ENCODE data around the gene PSMB2. TPM values are rescaled to one million over a fixed set of nuclear protein-coding genes. Genes with fewer than 3 reads are reported as not detected.
"Not testable (repeated sequence)": the region's sequence is repeated elsewhere in the genome, so short reads cannot be mapped to it uniquely, and the experiment has no call there.

The PSMB2 gene
- total and polyA plus RNA-seq, 4 donors: 27.7 to 38.3 (median 36.1) TPM

- ATAC-seq (ENCODE audit: low FRiP score); H3K36me3 ChIP-seq (ENCODE audit: control insufficient read depth in 1 of 2, insufficient read depth in 2 of 2, low read length in 1 of 2): not testable (repeated sequence)
- 99 to 100% methylated on average over 1 of the region's 1 CpG for WGBS, 2 donors
Measured at GRCh38 chr1:35585805-35586204, 55.5 kb downstream of the PSMB2 start.

GRCh38 chr1:35585281-35585680, 56.0 kb downstream of the PSMB2 start:
- Histone ChIP-seq H3K27me3 (ENCODE audit: control insufficient read depth in 1 of 2, insufficient read depth in 2 of 2, low read length in 1 of 2) (no peaks in the 10 kb centered on the region), H3K4me1 (ENCODE audit: control insufficient read depth in 1 of 2, insufficient read depth in 2 of 2, low read length in 2 of 2) (no peaks in the 10 kb centered on the region), H3K27ac (ENCODE audit: low read depth in 1 of 2, low read length in 2 of 2) (no peak overlapping the region), H3K4me3 (ENCODE audit: low read length in 2 of 2) (no peak overlapping the region), H3K9me3 (ENCODE audit: control insufficient read depth, low read length) (no peaks in the 10 kb centered on the region), H3K36me3 (ENCODE audit: control insufficient read depth in 1 of 2, insufficient read depth in 2 of 2, low read length in 1 of 2) (no peaks in the 10 kb centered on the region)
- intact Hi-C loops (cut with DNase I): no loop called here
- DNase-seq (no peak), ATAC-seq (ENCODE audit: low FRiP score) (no peak)
- 91 to 95% methylated on average over 3 of the region's 3 CpGs for WGBS, 2 donors

More at GRCh38 chr1:35585805-35586204, 55.5 kb downstream of the PSMB2 start:
- H3K27me3 ChIP-seq (ENCODE audit: control insufficient read depth in 1 of 2, insufficient read depth in 2 of 2, low read length in 1 of 2); DNase-seq; H3K9me3 ChIP-seq (ENCODE audit: control insufficient read depth, low read length); H3K27ac ChIP-seq (ENCODE audit: low read depth in 1 of 2, low read length in 2 of 2); intact Hi-C loops (cut with DNase I); H3K4me3 ChIP-seq (ENCODE audit: low read length in 2 of 2); H3K4me1 ChIP-seq (ENCODE audit: control insufficient read depth in 1 of 2, insufficient read depth in 2 of 2, low read length in 2 of 2): not testable (repeated sequence)

GRCh38 chr1:35581621-35582020, 59.7 kb downstream of the PSMB2 start:
- ATAC-seq (ENCODE audit: low FRiP score); H3K27me3 ChIP-seq (ENCODE audit: control insufficient read depth in 1 of 2, insufficient read depth in 2 of 2, low read length in 1 of 2): not testable (repeated sequence)
- peak in 1 of 2 donors; percentile 19 for DNase-seq

DNA sequence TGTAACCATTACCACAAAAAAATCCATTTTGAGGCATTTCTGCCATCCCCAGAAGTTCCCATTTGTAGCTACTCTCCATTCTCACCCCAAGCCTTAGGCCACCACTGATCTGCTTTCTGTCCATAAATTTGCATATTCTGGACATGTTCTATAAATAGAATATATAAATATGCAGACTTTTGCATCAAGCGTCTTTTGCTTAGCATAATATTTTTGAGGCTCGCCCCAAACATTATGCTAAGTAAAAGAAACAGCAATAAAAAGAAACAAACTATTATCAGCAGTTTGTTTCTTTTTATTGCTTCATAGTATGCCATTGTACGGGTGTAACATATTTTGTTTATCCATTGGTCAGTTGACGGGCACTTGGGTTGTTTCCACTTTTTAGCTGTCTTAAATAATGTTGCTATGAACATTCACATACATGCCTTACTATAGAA, 60.4 kb downstream of the PSMB2 start:
- H3K27ac ChIP-seq (ENCODE audit: low read depth in 1 of 2, low read length in 2 of 2): no peak overlapping the region
- ATAC-seq (ENCODE audit: low FRiP score) (no peak), DNase-seq (no peak)
- no peak overlapping the region for H3K4me3 ChIP-seq (ENCODE audit: low read length in 2 of 2)
- H3K9me3 ChIP-seq (ENCODE audit: control insufficient read depth, low read length): no peaks in the 10 kb centered on the region
- no peaks in the 10 kb centered on the region for H3K27me3 ChIP-seq (ENCODE audit: control insufficient read depth in 1 of 2, insufficient read depth in 2 of 2, low read length in 1 of 2)
- intact Hi-C loops (cut with DNase I): no loop called here
- H3K36me3 ChIP-seq (ENCODE audit: control insufficient read depth in 1 of 2, insufficient read depth in 2 of 2, low read length in 1 of 2): no peaks in the 10 kb centered on the region
- no peaks in the 10 kb centered on the region for H3K4me1 ChIP-seq (ENCODE audit: control insufficient read depth in 1 of 2, insufficient read depth in 2 of 2, low read length in 2 of 2)
- 66 to 70% methylated on average over 4 of the region's 4 CpGs for WGBS, 2 donors

More at GRCh38 chr1:35581621-35582020, 59.7 kb downstream of the PSMB2 start:
- 95 to 96% methylated on average over 9 of the region's 9 CpGs for WGBS, 2 donors
- H3K4me3 ChIP-seq (ENCODE audit: low read length in 2 of 2); H3K4me1 ChIP-seq (ENCODE audit: control insufficient read depth in 1 of 2, insufficient read depth in 2 of 2, low read length in 2 of 2); H3K27ac ChIP-seq (ENCODE audit: low read depth in 1 of 2, low read length in 2 of 2); H3K36me3 ChIP-seq (ENCODE audit: control insufficient read depth in 1 of 2, insufficient read depth in 2 of 2, low read length in 1 of 2); intact Hi-C loops (cut with DNase I); H3K9me3 ChIP-seq (ENCODE audit: control insufficient read depth, low read length): not testable (repeated sequence)

- ATAC-seq (ENCODE audit: low FRiP score): peak; percentile 64
- H3K27ac ChIP-seq (ENCODE audit: low read depth in 1 of 2, low read length in 2 of 2): no peak overlapping the region
- peak; percentile 80 for DNase-seq
Measured at GRCh38 chr1:35577071-35577998, 64.0 kb downstream of the PSMB2 start.

GRCh38 chr1:35576766-35577070, 64.6 kb downstream of the PSMB2 start:
- 14 to 22% methylated on average over 35 to 37 of the region's 37 CpGs for WGBS, 2 donors
- H3K9me3 ChIP-seq (ENCODE audit: control insufficient read depth, low read length); intact Hi-C loops (cut with DNase I); ATAC-seq (ENCODE audit: low FRiP score); H3K4me1 ChIP-seq (ENCODE audit: control insufficient read depth in 1 of 2, insufficient read depth in 2 of 2, low read length in 2 of 2); DNase-seq; H3K36me3 ChIP-seq (ENCODE audit: control insufficient read depth in 1 of 2, insufficient read depth in 2 of 2, low read length in 1 of 2); H3K4me3 ChIP-seq (ENCODE audit: low read length in 2 of 2); H3K27ac ChIP-seq (ENCODE audit: low read depth in 1 of 2, low read length in 2 of 2); H3K27me3 ChIP-seq (ENCODE audit: control insufficient read depth in 1 of 2, insufficient read depth in 2 of 2, low read length in 1 of 2): not testable (repeated sequence)

More at GRCh38 chr1:35577071-35577998, 64.0 kb downstream of the PSMB2 start:
- intact Hi-C loops (cut with DNase I): no loop called here
- Histone ChIP-seq H3K27me3 (ENCODE audit: control insufficient read depth in 1 of 2, insufficient read depth in 2 of 2, low read length in 1 of 2) (no peaks in the 10 kb centered on the region), H3K9me3 (ENCODE audit: control insufficient read depth, low read length) (no peaks in the 10 kb centered on the region), H3K4me3 (ENCODE audit: low read length in 2 of 2) (peak overlapping the region; percentile 3 to 35), H3K36me3 (ENCODE audit: control insufficient read depth in 1 of 2, insufficient read depth in 2 of 2, low read length in 1 of 2) (no peaks in the 10 kb centered on the region), H3K4me1 (ENCODE audit: control insufficient read depth in 1 of 2, insufficient read depth in 2 of 2, low read length in 2 of 2) (no peaks in the 10 kb centered on the region)
- 7 to 8% methylated on average over 70 of the region's 70 CpGs for WGBS, 2 donors

DNA sequence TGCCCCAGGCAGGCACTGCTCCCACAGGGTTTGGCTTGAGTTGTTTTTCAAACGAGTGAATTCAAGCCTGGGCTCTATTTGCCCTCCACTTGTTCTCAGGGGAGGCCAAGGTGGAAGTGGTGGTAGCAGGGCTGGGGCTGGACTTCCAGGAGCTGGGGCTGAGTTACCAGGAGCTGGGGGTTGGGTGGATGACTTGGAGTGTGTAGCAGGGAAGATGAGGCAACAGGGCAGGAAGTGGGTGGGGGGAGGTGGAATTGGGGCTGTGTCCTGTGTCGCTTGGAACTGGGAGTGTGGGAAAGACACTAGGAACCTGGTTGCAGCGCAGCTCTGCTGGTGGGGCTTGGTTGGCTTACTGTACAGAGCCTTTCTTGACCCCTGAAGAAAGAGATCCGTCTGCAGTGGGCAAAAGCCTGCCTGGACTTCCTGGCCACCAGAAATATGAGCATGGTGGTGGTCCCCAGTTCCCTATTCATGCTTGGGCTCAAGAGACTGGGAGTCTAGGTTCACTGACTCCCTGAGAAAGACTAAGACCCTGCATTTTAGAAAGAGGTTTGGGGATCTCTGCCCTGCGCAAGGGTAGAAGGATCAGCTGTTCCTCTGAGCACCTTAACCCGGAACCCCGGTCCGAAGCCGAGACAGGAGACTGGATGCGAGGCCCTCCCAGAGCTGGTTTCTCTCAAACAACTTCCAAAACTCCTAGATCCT, 65.1 kb downstream of the PSMB2 start:
- H3K27ac ChIP-seq (ENCODE audit: low read depth in 1 of 2, low read length in 2 of 2): no peak overlapping the region
- H3K36me3 ChIP-seq (ENCODE audit: control insufficient read depth in 1 of 2, insufficient read depth in 2 of 2, low read length in 1 of 2): no peaks in the 10 kb centered on the region
- ATAC-seq (ENCODE audit: low FRiP score) (no peak), DNase-seq (peak in 1 of 2 donors; percentile 55)
- H3K27me3 ChIP-seq (ENCODE audit: control insufficient read depth in 1 of 2, insufficient read depth in 2 of 2, low read length in 1 of 2): no peaks in the 10 kb centered on the region
- 81 to 82% methylated on average over 10 of the region's 10 CpGs for WGBS, 2 donors
- intact Hi-C loops (cut with DNase I): no loop called here
- H3K4me3 ChIP-seq (ENCODE audit: low read length in 2 of 2): no peak overlapping the region
- no peaks in the 10 kb centered on the region for H3K4me1 ChIP-seq (ENCODE audit: control insufficient read depth in 1 of 2, insufficient read depth in 2 of 2, low read length in 2 of 2)
- no peaks in the 10 kb centered on the region for H3K9me3 ChIP-seq (ENCODE audit: control insufficient read depth, low read length)

DNA sequence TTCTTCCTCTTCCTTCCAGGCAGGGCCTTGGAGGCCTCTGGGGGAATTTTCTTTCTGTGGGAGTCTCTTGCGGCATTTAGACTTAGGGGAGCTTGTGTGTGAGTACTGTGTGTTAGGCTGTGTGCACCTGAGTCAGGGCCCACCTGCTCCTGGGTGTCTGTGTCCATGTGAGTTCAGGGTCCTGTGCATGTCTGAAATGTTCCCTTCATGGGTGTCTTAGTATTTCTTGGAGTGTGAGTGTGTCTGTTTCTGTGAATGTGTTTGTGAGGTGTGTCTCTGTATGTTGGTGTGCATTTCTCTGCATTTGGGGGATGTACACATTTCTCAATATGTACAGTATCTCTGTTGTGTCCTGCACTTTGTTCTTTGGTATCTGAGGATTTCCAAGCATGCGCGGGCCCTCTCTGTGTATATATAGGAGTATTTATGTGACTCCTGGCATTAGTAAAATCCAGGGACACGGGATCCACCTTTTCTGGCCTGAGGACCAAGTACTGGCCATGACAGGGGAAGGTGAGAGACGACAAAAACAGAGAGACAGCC, 65.8 kb downstream of the PSMB2 start:
- H3K4me1 ChIP-seq (ENCODE audit: control insufficient read depth in 1 of 2, insufficient read depth in 2 of 2, low read length in 2 of 2): no peaks in the 10 kb centered on the region
- H3K27me3 ChIP-seq (ENCODE audit: control insufficient read depth in 1 of 2, insufficient read depth in 2 of 2, low read length in 1 of 2): no peaks in the 10 kb centered on the region
- ATAC-seq (ENCODE audit: low FRiP score) (no peak), DNase-seq (no peak)
- H3K36me3 ChIP-seq (ENCODE audit: control insufficient read depth in 1 of 2, insufficient read depth in 2 of 2, low read length in 1 of 2): no peaks in the 10 kb centered on the region
- H3K9me3 ChIP-seq (ENCODE audit: control insufficient read depth, low read length): no peaks in the 10 kb centered on the region
- WGBS, 2 donors: 96% methylated on average over 5 of the region's 5 CpGs
- no peak overlapping the region for H3K27ac ChIP-seq (ENCODE audit: low read depth in 1 of 2, low read length in 2 of 2)
- intact Hi-C loops (cut with DNase I): no loop called here
- H3K4me3 ChIP-seq (ENCODE audit: low read length in 2 of 2): no peak overlapping the region

Measured in aorta (tissue), 5 donors.